Stimulated activated CD8-positive, alpha-beta memory T cell treated with anti-CD3 and anti-CD28 coated beads, Interleukin-12 subunit alpha, Interleukin-12 subunit beta, amount 100 ng/mL, for 24 hours (primary cell): ENCODE results near the gene FIG4.
"Not testable (repeated sequence)": the region's sequence is repeated elsewhere in the genome, so short reads cannot be mapped to it uniquely, and the experiment has no call there.

ENCODE experiments used
- DNase-seq: peaks from one replicate; pipeline ENCODE4 v3.0.0-alpha.2; 2020; ENCODE audit errors: extremely low read depth

Gene FIG4

DNA sequence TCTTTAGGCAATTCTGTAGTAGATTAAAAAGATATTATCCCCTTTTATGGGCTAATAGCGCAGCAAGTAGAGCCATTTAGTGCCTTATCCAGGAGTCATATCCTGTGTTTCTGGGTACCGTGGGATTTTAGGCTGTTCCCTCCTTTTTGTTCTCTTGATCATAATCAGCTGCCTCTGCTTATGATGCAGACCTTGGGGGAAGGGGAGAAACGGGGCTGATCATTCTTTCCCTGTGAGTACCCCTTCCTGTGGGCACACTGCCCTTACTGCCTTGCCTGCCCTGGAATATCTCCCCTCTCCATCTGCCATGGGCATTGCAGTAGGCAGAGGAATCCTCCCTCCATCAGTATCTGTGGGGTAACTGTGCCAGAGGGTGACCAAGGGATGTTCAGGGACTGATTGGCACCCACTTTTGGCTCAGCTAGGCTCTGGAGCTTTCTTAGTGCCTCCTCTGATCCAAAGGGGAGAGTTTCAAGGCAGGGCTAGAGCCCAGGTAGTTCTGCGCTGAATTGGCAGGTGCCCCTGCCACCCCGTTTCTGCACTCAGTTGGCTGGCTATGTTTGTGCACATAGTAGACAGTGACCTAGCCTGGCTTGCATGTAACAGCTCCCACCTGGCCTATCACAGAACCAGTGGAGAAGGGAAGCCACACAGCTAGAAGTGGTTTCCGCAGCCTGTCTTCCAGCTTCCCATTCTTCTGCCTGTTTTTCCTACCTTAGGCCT is 103.3 kb downstream of the FIG4 start:
- no peak for DNase-seq

DNA sequence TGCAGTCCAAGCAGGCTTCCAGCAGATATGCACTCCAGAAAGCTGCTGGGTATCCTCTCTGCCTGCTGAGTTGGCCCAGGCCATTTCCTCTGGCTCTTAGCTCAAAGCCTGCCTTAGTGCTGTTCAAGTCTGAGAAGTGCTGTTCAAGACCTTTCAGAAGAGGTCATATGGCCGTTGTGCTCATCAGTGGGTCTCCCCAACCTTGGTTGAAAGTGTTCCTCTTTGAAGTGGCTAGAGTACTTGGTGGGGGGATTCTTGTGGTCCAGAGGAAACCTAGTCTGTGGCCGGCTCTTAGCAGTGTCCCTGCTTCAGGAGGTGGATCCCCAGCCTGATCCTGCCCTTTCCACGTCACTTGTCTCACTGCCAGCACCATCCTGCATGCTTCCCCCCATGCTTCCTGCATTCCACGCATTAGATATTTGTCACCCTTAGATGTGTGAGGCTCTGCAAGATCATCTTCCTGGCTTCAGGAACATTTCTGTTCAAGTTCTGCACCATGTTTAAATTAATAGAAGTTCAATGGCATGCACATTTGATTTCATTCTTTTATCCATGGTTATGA is 105.0 kb downstream of the FIG4 start:
- DNase-seq = no peak

DNA sequence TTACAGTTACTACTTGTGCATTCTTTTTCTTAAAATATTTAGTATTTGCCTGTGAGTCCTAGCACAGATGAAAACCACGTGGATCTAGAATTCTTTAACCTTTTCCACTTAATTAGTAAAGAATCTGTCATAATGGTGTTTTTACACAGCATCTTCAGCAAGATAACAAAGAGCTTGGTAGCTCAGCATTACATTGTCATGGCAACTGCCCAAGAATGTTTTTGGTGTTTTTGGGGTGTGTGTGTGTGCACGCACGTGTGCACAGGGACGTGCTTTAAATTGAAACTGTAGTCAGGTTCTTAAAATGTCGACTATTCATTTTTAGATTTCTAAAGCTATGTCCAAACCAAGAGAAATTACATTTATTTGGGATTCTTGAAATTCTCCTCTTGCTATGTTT is 108.0 kb downstream of the FIG4 start:
- DNase-seq = no peak

DNA sequence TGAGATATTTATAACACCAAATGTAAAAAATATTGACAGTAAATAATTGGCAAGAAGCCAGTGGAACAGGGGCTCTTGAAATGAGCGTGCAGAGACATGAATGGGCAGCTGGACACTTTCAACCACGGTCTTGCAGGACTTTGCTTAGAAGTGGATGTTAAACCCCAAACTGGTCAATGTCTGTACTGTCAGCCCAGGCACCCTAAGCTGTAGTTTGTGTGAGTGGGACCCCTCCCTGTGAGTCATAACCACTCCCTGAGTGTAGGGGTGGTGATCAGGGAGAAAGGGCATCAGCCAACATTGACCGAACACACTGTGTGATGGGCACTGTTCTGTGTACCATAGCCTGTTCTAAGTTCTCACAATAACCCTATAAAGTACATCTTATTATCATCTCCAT is 108.6 kb downstream of the FIG4 start:
- no peak for DNase-seq

DNA sequence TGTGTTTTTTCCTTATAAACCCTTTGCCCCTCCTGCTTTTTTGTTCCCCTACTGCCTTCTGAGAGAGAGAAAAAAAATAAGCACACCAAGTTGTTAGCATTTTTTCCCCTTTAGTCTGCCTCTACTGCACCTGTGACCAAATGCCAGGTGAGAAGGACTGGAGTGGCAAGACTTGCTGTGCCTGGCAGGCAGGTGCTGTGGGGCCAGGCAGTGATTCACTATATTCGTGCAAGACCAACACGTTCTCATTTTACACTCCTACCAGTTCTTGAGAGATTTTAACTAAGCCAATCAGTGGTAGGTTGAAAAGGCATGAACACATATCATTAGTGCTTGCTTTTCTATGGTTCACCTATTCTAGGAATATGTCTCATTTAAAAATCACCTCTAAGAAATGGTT is 109.7 kb downstream of the FIG4 start:
- DNase-seq = no peak

DNA sequence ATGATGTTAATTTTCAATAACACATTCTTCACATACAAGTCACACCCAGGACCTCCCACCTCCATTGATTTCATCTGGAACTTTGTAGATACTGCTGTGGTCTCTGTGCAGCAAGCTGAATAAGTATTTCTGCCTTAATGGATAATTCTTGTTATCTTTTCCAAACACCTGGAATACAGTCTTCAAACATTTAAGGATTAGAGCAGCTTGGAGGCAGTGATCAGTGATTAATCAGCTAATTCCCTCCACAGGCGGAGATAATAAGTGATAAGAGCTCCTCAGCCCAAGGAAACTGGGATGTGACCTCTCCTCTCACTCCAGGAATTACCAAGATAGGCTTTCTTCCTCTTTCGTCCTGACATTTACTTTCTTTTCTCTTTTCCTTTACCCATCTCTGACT is 110.7 kb downstream of the FIG4 start:
- DNase-seq = no peak

DNA sequence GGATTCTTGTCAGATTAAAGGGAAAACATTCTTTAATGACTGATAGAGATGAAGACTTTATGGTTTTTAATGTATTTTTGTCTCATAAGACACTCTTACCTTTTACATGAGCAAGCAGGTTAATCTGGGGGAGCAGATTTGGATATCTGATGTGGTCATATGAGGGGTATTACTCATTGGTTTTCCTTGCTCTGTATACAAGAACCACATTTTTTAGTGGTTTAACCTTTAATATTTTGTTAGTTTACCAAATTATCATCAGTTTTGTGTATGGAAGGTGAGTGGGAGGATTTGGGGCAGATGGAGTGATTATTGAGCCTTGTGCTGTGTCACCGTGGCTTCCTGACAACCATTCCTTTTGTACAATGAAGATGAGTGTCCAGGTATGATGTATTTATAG is 112.9 kb downstream of the FIG4 start:
- no peak for DNase-seq

- DNase-seq = no peak
Observed at GRCh38 chr6:109807881-109808280, 116.8 kb downstream of the FIG4 start.

GRCh38 chr6:109808837-109809236 is 117.7 kb downstream of the FIG4 start:
- no peak for DNase-seq

DNA sequence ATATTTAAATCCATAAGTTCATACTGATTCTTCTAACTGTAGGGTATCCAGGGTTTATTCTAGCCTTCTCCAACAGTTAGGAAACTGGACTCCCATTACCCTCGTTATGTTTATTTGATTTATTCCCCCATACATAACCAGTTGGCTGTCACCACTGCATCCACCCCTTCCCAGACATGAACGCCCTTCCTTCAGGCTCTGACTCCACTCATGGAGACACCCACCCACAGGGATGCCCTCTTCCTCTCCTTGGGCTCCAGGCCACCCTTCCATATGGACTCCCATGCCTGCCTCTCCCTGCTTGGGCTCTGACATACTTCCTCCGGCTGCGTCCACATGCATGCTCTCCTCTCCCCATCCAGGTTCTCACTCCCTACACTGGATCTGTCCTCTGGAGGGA is 124.0 kb downstream of the FIG4 start:
- no peak for DNase-seq

DNA sequence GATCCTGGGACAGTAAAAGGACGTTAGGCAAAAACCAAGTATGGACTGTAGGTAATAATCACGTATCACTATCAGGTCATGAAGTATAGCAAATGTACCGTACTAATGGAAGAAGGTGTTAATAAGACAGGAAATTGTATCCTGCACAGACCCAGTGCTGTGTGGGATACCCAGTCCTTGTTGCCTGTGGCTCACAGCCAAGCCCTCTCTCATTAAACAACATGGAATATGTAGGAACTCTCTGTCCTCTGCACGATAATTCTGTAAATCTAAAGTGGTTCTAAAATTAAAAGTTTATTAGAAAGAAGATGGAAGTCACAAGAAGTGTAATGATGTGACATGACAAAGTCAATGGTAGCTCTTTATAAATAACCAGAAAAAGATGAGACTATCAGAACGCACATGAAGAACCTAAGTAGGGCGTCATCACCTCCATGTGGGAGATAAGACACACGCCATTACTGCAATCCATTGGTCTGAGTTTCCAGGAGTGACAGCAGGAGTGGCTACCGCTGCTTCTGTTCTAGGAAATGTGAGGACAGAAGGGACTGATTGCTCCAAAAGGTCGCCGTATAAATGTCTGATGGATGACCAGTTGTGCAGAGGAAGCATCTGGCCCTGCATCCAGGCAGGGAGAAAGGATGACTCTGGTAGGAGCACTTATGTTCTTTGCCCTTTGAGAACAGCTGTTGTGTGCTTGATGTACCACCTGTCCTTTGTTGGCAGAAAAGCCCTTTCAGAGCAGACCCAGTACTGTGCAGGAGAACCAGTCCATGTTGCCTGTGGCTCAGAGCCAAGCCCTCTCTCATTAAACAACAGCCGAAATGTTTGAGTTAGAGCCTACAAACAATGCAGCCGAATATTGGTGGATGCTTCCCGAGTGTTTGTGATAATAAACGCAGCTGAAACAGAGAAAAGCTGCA is 125.6 kb downstream of the FIG4 start:
- DNase-seq = no peak

DNA sequence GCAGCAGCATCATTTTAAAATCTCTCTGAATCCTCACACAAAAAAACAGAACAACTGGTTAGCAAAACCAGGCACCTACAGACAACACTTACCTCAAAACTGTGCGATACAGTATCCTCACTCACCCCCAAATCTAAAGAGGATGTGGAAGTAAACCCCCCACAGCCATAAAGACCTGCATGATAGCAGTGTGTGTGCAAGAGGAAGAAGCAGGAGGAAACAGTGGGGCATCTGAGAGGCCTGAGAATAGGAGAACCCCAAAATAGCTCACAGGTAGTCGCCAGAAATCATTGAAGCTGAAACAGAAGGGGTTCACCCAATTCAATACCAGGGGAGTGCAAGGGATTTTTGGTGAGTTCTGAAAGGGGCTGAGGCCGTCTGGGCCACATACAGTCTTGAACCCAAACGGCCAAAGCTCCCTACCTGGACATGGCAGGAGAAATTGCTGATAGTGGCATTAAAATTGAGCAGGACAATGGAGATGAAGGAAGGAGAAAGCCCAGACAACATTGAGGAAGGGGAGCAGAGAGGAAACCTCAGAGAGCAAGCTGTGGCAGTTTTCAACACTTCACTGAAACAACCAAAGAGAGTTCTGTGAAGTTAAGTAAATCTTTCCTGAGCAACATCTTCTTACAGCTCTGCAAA is 129.7 kb downstream of the FIG4 start:
- no peak for DNase-seq

GRCh38 chr6:109821428-109821827 is 130.3 kb downstream of the FIG4 start:
- DNase-seq = no peak

DNA sequence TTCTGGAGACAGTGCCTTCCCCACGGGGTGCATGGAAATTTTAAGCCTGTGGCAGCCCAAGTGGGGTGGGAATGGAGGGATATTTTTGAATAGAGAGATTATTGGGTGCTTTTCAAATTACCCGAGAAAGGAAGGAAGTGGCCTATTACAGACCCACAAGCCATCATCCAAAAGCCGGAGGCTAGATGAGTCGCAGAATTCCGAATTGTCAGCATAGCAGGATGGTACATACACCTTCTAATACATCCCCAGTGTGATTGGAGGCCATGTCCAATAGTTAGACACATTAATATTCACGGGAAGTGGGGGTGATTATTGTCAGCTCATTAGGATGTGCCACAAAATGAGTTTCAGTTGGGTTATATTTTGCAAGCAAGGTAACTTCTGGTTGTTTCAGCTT is 133.0 kb downstream of the FIG4 start:
- no peak for DNase-seq

- DNase-seq = no peak
Observed at GRCh38 chr6:109826551-109826950, 135.5 kb downstream of the FIG4 start.

DNA sequence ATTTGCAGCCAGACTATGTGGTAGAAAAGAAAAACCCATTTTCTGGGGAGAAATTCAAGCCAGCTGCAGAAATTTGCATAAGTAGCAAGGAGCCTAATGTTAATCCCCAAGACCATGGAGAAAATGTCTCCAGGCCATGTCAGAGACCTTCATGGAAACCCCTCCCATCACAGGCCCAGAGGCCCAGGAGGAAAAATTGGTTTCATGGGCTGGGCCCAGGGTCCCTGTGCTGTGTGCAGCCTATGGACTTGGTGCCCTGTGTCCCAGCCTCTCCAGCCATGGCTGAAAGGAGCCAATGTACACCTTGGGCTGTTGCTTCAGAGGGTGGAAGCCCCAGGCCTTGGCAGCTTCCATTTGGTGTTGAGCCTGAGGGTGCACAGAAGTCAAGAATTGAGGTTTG is 140.3 kb downstream of the FIG4 start:
- DNase-seq = not testable (repeated sequence)

DNA sequence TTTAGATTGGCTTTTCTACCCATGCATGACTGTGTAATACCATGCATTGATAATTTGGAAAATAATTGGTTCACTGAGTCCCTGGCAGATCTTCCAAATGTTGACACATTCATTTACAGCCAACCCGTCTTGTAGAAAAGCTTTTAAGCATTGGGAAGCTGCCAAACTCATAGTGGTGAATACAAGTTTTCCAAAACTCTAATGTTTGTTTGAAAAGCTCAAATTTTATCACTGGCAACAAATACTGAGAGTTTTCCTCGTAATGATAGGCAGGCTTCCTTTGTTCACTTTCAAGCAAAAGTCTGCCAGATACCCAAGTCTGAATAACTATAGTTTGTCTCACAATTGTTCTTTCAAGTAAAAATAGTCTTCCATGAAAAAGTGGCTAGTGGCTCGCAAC is 143.0 kb downstream of the FIG4 start:
- no peak for DNase-seq

GRCh38 chr6:109834595-109835437 is 143.7 kb downstream of the FIG4 start:
- DNase-seq = no peak

- DNase-seq = no peak
Observed at GRCh38 chr6:109840034-109840433, 148.9 kb downstream of the FIG4 start.

GRCh38 chr6:109840796-109841195 is 149.7 kb downstream of the FIG4 start:
- no peak for DNase-seq

- DNase-seq = no peak
Observed at GRCh38 chr6:109841869-109842268, 150.8 kb downstream of the FIG4 start.
